HS-5 (cell line): ENCODE measurements around the gene RTL1.

Experiments
- DNase-seq: peaks from one replicate; pipeline ENCODE4 v3.0.0-alpha.2; 2012; ENCODE audit warnings: low read depth

Gene RTL1

GRCh38 chr14:100834794-100835547 lies 68.6 kb downstream of the RTL1 start:
- no peak for DNase-seq

- no peak for DNase-seq
Measured at GRCh38 chr14:100834082-100834793, 69.3 kb downstream of the RTL1 start.

GRCh38 chr14:100832311-100832960 lies 71.1 kb downstream of the RTL1 start:
- DNase-seq: no peak

GRCh38 chr14:100830681-100831080 lies 72.8 kb downstream of the RTL1 start:
- no peak for DNase-seq
